Naive B cell (primary cell): Measurements from ENCODE around the gene MEIS1. TPM values are rescaled to one million over a fixed set of nuclear protein-coding genes. Genes with fewer than 3 reads are reported as not detected.

Experiments
- ATAC-seq, 2 donors: fragments of 150-1000 bp; cut with Tn5 transposase; 2 replicates each; pipeline ENCODE4 v1.10.0; 2021; ENCODE audit warnings: low read depth in 2 of 2, mild to moderate bottlenecking in 2 of 2, moderate library complexity in 2 of 2
- DNase-seq: peaks from one replicate; pipeline ENCODE4 v3.0.0; 2022
- H3K27ac Mint-ChIP-seq, 6 donors: one replicate each; pipeline ENCODE4 v1.8.0; 2020 to 2022; ENCODE audit warnings: mild to moderate bottlenecking in 6 of 6, mixed read lengths in 6 of 6, moderate library complexity in 5 of 6, inconsistent platforms in 2 of 6
- H3K27me3 Mint-ChIP-seq, 3 donors: one replicate each; pipeline ENCODE4 v1.8.0; 2021 to 2022; ENCODE audit warnings: mixed read lengths in 3 of 3, mild to moderate bottlenecking in 1 of 3
- H3K36me3 Mint-ChIP-seq, 2 donors: one replicate each; pipeline ENCODE4 v1.8.0; 2020 to 2022; ENCODE audit warnings: mixed read lengths in 2 of 2, inconsistent platforms in 1 of 2, mild to moderate bottlenecking in 1 of 2
- H3K4me1 Mint-ChIP-seq, 3 donors: one replicate each; pipeline ENCODE4 v1.8.0; 2020 to 2022; ENCODE audit warnings: mixed read lengths in 3 of 3, inconsistent platforms in 1 of 3, mild to moderate bottlenecking in 1 of 3, moderate library complexity in 1 of 3
- H3K4me3 Mint-ChIP-seq, 8 donors: one replicate each; pipeline ENCODE4 v1.8.0; 2020 to 2022; ENCODE audit warnings: mild to moderate bottlenecking in 8 of 8, mixed read lengths in 8 of 8, moderate library complexity in 8 of 8, inconsistent platforms in 2 of 8
- H3K9me3 Mint-ChIP-seq, 7 donors: one replicate each; pipeline ENCODE4 v1.8.0; 2020 to 2022; ENCODE audit warnings: mixed read lengths in 7 of 7, mild to moderate bottlenecking in 5 of 7, inconsistent platforms in 2 of 7, moderate library complexity in 1 of 7
- polyA plus RNA-seq, 6 donors: library from polyadenylated mRNA; unstranded; fragments of 300-500 nt; fragmentation: Illumina TruSeq; gene quantifications; one replicate each; pipeline ENCODE4 v1.2.3, GENCODE V29; 2021; ENCODE audit warnings: low read depth in 6 of 6

Gene MEIS1
- polyA plus RNA-seq, 6 donors from 2014 or later: 0.56 to 1.9 (median 0.90) TPM; not detected in 3

DNA sequence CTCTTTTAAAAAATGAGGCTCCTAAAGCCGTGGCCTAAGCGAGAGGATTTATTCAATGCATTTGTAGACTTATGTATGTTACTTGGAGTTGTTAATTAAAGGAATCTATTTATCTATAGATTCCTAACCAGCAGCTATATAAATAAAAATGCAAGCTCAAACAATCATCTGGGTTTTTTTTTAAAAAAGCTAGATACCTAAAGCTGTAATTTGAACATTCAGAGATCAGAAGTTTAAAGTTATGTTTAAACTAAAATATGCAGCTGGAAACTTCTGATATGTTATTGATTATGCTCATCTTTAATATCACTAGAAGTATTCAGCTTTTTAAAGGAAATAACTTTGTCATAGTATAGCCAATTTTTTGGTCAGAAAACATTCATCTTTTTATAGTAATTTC lies 1.0 kb downstream of the MEIS1 start:
- ATAC-seq (no peak), DNase-seq (no peak)
- Mint-ChIP-seq H3K4me1 (peaks cover 38 to 70% (median 54%) of the 10 kb centered on the region in 3 donors), H3K27me3 (peaks cover 81 to 86% (median 82%) of the 10 kb centered on the region in 3 donors), H3K36me3 (peaks cover 0 to 8% of the 10 kb centered on the region in 2 donors), H3K9me3 (peaks cover 0 to 3% (median 0%) of the 10 kb centered on the region in 7 donors), H3K27ac (no peak overlapping the region), H3K4me3 (peak overlapping the region in 7 of 8 donors; percentile 77 to 91 (median 86))

DNA sequence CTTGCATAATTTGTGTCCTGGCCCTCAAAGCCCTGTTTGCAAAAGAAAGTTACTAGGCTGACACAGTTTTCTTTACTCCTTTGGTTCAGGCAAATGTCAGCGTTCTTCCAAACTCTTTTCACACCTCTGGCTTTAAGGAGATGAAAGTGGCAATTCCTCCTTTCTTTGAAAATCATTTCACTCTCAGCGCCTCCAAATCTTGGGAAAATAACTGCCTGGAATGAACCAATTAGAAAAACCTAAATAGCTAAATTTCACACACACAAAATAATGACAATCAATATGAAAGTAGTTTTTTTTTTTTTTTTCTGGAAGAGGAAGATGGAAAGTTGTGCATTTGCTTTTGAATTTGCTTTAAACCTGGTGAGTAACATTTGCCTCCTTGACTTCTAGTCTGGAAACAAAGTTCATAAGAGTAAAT lies 1.7 kb downstream of the MEIS1 start:
- Mint-ChIP-seq H3K27me3 (peaks cover 81 to 84% (median 84%) of the 10 kb centered on the region in 3 donors), H3K27ac (no peak overlapping the region), H3K4me1 (peaks cover 38 to 73% (median 54%) of the 10 kb centered on the region in 3 donors), H3K9me3 (peaks cover 0 to 3% (median 0%) of the 10 kb centered on the region in 7 donors), H3K4me3 (peak overlapping the region in 1 of 8 donors; percentile 54), H3K36me3 (peaks cover 0 to 8% of the 10 kb centered on the region in 2 donors)
- DNase-seq (no peak), ATAC-seq (no peak)

DNA sequence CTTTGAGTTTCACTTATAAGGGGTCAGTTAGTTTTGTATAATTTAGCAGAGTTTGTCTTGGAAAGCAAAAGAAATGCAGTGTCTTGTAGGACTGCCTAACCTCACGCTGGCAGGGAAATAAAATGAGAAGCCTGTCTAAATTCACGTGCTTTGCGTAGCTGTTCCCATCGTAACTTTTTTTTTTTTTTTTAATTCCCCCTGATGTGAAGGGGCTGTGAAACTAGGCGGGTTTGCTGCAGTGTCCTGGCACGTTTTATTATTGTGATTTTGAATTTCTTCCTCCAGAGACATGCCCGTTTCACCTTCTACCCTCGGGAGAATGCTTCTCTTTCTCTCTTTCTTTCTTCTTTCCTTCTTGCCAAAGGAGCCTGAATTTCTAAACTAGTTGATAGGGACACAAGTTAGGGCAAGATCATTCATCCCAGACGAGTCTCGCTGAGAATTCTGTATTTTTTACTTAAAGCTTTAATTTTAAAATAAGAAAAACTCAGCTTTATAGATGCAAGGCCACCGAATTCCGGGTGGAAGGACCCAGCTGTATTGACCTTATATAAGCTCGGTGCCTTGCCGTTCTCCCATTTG lies 2.3 kb downstream of the MEIS1 start:
- Mint-ChIP-seq H3K4me1 (peaks cover 38 to 70% (median 54%) of the 10 kb centered on the region in 3 donors), H3K36me3 (peaks cover 0 to 8% of the 10 kb centered on the region in 2 donors), H3K27me3 (peaks cover 82 to 88% (median 84%) of the 10 kb centered on the region in 3 donors), H3K9me3 (peaks cover 0 to 3% (median 0%) of the 10 kb centered on the region in 7 donors), H3K27ac (peak overlapping the region in 1 of 6 donors; percentile 32), H3K4me3 (peak overlapping the region in 4 of 8 donors; percentile 6 to 43 (median 28))
- no peak for ATAC-seq
- no peak for DNase-seq

DNA sequence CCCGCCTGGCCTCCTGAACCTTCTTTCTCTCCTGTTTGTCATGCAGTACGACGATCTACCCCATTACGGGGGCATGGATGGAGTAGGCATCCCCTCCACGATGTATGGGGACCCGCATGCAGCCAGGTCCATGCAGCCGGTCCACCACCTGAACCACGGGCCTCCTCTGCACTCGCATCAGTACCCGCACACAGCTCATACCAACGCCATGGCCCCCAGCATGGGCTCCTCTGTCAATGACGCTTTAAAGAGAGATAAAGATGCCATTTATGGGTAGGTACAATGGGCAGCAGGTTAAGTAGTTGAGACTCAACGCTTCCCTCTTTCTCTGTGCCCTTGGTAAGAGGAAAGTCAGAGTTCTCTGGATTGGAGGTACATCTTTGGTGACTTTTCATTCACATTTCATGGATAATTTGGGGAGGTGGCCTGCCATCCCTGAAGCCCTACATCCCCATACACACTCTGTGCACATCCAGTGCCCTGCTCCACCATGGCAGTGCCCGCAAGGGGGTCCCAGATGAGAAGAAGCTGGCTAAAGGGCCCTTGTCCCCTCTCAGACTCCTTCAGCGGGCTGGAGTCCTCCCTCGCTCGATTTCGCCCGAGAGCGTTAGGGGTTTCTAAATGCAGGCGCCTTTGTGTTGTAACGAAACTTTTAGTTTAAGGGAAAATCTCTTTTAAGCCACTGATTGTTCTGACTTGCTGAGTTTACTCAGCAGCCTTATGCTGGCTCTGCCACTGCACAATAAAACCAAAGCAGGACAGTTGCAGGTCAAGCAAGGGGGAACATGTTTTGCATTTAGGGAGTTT lies 3.0 kb downstream of the MEIS1 start:
- no peak for DNase-seq
- H3K27ac Mint-ChIP-seq: peak overlapping the region in 1 of 6 donors; percentile 89
- H3K9me3 Mint-ChIP-seq: peaks cover 0 to 3% (median 0%) of the 10 kb centered on the region in 7 donors
- peaks cover 81 to 87% (median 84%) of the 10 kb centered on the region in 3 donors for H3K27me3 Mint-ChIP-seq
- peaks cover 3 to 8% of the 10 kb centered on the region in 2 donors for H3K36me3 Mint-ChIP-seq
- ATAC-seq: no peak
- H3K4me1 Mint-ChIP-seq: peaks cover 32 to 64% (median 47%) of the 10 kb centered on the region in 3 donors
- peak overlapping the region in 2 of 8 donors; percentile 6 to 43 for H3K4me3 Mint-ChIP-seq

DNA sequence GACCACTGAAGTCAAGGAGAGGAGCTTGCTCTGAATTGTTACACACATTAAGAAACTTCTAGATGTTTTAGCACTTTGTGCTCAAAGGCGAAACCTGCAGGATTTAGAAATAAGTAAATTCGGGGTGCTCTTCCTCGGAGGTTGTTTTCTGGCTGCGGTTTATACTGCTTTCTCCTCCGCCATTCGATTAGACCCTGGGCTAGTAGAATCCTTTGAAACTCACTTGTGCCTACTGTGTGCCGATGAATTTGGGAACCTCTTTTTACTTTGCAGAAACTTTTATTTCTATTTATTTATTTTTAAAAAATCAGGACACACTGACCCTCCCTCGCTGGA lies 3.5 kb downstream of the MEIS1 start:
- peaks cover 81 to 87% (median 82%) of the 10 kb centered on the region in 3 donors for H3K27me3 Mint-ChIP-seq
- peaks cover 0 to 3% (median 0%) of the 10 kb centered on the region in 7 donors for H3K9me3 Mint-ChIP-seq
- no peak for ATAC-seq
- H3K4me1 Mint-ChIP-seq: peaks cover 28 to 59% (median 41%) of the 10 kb centered on the region in 3 donors
- no peak overlapping the region for H3K27ac Mint-ChIP-seq
- no peak for DNase-seq
- H3K4me3 Mint-ChIP-seq: no peak overlapping the region
- H3K36me3 Mint-ChIP-seq: peaks cover 3 to 8% of the 10 kb centered on the region in 2 donors

DNA sequence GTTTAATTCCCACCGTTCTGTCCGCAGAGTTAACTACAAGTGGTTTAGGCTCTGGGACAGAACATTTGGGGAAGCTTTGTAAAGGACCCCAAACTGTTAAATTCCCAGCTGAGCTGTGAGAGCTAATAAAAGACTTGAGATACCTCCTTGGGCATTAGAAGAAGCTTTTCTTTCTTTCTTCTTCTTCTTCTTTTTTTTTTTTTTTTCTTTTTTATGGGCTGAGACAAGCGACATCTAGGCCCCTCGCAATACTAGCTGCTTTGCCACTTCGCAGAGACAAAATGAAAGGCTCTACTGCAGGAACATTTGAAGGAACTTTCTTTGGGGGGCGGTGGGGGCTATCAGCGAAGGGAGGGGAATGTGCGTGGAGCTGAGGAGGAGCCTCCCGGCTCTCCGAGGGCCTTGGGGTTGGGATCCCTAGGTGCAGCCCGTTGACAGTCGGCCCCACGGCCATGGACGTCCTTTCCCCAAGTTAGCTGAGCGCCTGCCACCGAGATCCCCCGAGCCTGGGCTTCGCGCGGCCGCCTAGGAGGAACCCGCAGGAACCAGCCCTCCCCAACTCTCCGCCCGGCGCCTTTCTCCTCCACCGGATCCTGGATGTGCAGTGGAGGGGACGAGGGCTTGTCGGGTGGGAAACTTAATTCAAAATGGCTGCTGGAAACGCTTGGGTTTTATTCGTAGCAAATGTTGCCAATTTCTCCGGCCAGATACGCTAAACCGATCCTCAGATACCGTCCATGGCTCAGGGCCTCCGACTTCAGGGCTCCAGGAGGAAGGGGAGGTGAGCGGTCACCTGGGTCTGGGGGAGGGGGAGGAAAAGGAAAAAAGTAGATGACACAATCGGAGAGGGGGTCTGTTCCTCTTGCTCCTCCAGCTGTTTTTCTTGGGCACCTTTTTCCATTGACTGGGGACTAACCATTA lies 4.2 kb downstream of the MEIS1 start:
- Mint-ChIP-seq H3K9me3 (peaks cover 0 to 3% (median 0%) of the 10 kb centered on the region in 7 donors), H3K27me3 (peaks cover 81 to 87% (median 82%) of the 10 kb centered on the region in 3 donors), H3K4me3 (peak overlapping the region; percentile 42 to 85 (median 72)), H3K27ac (peak overlapping the region in 2 of 6 donors; percentile 61 to 87), H3K36me3 (peaks cover 3 to 7% of the 10 kb centered on the region in 2 donors), H3K4me1 (peaks cover 24 to 54% (median 34%) of the 10 kb centered on the region in 3 donors)
- DNase-seq: no peak
- ATAC-seq: no peak

DNA sequence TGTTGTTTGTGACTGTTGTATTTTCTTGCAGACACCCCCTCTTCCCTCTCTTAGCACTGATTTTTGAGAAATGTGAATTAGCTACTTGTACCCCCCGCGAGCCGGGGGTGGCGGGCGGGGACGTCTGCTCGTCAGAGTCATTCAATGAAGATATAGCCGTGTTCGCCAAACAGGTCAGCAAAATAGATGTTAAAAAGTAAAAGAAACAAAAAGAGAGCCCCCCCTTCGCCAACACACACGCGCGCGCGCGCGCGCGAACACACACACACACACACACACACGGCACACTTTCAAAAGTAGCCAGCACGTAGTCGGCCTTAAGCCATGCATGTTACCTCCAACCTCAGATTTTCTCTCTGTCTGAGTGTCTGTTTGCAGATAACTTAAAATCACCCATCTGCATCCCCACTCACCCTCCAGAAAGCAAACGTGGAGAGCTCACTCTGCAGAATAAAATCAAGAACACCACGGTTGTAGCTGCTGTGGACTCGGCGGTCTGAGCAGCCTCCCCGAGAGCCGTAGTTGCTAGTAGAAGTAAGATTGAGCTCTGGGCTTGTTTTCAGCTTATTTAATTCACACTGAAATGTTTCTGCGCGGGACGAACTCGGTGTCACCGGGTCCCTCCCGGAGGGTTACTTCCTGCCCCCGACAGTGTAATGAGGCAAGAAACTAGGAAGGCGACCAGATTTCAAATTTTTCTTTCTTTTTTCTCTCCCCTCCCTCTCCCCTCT lies 5.1 kb downstream of the MEIS1 start:
- Mint-ChIP-seq H3K27me3 (peaks cover 79 to 85% (median 80%) of the 10 kb centered on the region in 3 donors), H3K9me3 (peaks cover 0 to 3% (median 0%) of the 10 kb centered on the region in 7 donors), H3K4me1 (peaks cover 16 to 46% (median 27%) of the 10 kb centered on the region in 3 donors), H3K4me3 (peak overlapping the region; percentile 71 to 87 (median 78)), H3K36me3 (peaks cover 0 to 3% of the 10 kb centered on the region in 2 donors), H3K27ac (peak overlapping the region in 2 of 6 donors; percentile 61 to 87)
- DNase-seq (no peak), ATAC-seq (no peak)

DNA sequence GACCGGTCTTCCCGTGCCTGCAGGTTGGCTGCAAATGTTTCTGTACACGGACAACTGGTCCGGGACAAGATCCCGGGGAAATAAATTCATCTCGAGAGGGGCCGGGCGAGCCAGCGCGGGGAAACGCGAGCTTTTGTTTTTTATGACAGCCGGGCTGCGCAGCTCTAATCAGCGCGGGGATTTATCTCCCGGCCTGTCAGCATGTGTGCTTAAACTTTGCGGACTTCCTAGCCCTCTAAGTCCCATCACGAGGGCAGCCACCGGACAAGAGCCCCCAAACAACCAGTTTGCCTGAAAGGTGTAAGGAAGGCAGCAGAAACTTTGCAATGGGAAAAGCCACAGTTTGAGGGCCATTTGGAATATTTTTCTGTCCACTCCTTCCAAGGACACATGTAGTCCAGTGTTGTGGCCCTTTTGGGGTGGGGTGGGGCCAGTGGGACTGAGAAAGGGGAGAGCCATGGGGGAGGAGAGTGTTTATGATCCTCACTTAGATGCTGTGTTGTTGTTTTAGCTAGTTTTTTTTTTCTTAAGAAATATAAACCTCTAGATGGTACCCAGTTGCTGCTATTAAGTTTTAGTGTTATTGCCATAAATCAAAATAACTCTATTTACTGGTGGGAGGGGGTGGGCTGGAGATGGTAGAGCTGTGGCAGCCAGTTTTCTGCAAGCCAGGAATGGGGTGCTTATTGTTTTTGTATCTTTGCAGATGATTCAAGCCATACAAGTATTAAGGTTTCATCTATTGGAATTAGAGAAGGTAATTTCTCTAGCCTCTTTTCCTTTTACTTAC lies 6.0 kb downstream of the MEIS1 start:
- Mint-ChIP-seq H3K4me3 (peak overlapping the region in 5 of 8 donors; percentile 15 to 80 (median 69)), H3K36me3 (peaks cover 0 to 3% of the 10 kb centered on the region in 2 donors)

DNA sequence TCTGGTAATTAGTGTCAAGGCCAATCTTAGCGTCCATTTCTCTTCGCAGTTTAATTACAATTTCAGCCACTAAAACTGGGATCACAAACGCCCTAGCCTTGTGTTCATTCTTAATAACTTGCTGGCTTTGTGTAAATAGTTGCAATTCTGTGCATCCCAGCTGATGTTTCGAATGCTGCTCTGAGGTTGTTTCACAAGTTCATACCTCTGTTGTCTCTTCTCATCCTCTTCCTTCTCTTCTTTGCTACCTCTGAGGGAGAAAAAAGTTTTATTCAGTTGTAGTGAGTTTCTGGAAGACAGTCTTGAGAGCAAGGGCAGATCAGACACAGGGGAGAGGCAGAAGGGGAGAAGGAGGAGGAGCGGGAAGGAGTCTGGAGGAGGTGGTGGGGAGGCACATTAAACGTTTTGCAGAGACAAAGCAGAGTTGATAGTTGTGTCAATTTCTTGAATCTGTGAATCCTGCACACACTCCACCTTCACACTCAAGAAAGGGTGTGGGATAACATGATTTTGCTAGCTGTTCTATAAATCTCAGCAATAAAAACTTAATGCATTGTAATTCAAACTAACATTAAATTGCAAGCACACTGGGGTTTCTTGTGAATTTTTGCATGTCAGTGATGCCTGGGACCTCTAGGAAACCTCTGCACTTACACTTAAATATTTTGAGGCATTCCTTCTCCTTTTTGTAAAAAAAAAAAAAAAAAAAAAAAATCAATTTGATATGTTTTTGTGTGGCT lies 6.8 kb downstream of the MEIS1 start:
- H3K4me3 Mint-ChIP-seq: no peak overlapping the region
- peaks cover 0 to 3% (median 0%) of the 10 kb centered on the region in 7 donors for H3K9me3 Mint-ChIP-seq
- peaks cover 0 to 3% of the 10 kb centered on the region in 2 donors for H3K36me3 Mint-ChIP-seq
- H3K4me1 Mint-ChIP-seq: peaks cover 13 to 36% (median 32%) of the 10 kb centered on the region in 3 donors
- peaks cover 72 to 84% (median 73%) of the 10 kb centered on the region in 3 donors for H3K27me3 Mint-ChIP-seq
- no peak for ATAC-seq
- no peak overlapping the region for H3K27ac Mint-ChIP-seq
- no peak for DNase-seq

More for the DNA sequence above, 6.0 kb downstream of the MEIS1 start:
- Mint-ChIP-seq H3K27me3 (peaks cover 72 to 80% (median 77%) of the 10 kb centered on the region in 3 donors), H3K4me1 (peaks cover 13 to 39% (median 27%) of the 10 kb centered on the region in 3 donors), H3K27ac (no peak overlapping the region), H3K9me3 (peaks cover 0 to 3% (median 0%) of the 10 kb centered on the region in 7 donors)
- DNase-seq (no peak), ATAC-seq (no peak)

DNA sequence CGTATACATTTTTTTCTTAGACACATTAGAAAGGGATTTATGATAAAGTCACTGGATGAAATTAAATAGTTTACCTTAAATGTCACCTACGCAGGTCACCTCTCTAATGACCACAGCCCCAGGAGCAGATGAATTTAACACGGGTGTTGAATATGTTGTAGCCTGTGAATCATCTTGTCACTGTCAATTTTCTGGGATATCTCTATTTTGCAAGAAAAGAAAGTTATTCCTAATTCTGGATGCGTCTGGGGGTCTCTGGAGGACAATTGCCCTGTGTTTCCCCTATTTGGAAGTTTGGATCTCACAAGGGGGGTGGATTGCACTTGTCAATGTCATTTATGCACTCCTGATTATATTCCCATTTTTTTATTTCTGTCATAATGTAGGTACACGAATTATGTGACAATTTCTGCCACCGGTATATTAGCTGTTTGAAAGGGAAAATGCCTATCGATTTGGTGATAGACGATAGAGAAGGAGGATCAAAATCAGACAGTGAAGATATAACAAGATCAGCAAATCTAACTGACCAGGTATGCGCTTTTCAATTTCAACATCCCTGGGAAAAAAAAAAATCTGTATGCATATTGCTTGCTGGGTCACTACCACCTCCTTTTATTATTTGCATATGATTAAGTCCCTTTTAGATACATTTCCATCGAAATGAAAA lies 7.7 kb downstream of the MEIS1 start:
- ATAC-seq: no peak
- Mint-ChIP-seq H3K36me3 (peaks cover 0 to 3% of the 10 kb centered on the region in 2 donors), H3K27me3 (peaks cover 70 to 83% (median 73%) of the 10 kb centered on the region in 3 donors), H3K9me3 (peaks cover 0 to 1% (median 0%) of the 10 kb centered on the region in 7 donors), H3K4me1 (peaks cover 11 to 29% (median 27%) of the 10 kb centered on the region in 3 donors), H3K4me3 (no peak overlapping the region), H3K27ac (no peak overlapping the region)
- no peak for DNase-seq
